ENCODE data around the gene RELL1.

RELL1 gene

DNA sequence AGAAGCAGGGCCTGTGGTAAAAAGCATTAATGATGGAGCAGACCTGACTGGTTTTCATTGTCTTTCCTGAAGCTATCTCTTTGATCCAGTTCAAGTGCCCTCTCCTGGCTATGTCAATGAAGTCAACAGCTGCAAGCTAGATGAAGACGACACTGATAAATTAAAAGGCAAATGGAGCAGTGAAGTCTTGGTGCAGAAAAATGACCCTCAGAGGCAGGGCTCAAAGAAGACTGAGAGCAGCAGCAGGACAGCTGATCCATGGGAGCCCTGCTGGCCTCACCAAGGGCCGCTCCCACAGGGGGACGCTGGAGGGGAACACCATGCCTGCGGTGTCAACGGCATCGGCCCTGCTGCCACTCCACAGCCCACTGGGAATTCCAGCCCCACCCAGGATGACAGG, 96.2 kb downstream of the RELL1 start:
- no peak for DNase-seq (ENCODE audit: extremely low spot score)

DNA sequence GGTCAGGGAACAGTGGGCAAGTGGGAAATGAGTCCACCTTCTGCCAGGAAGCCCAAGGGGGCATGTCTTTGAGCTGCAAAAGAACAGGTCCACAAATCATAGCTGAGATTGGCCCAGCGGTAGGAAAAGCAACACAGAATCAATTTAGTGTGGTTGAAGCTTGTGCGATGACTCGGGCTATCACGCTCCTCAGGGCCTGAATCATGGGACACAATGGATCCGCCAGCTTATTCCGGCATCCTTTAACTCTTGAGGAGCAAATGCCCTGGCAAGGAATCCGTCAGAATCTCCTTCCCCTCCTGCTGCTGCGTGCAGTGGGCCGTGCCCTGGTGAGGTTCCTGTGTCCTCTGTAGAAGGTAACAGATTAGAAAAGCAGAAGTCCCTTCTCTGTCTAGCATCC, 98.0 kb downstream of the RELL1 start:
- no peak for DNase-seq (ENCODE audit: extremely low spot score)
- POLR2A ChIA-PET: no interaction called here
- TF ChIP-seq CTBP1 (IDR thresholded peaks at IDR 0.05; ENCODE audit: borderline replicate concordance) (no peak), L3MBTL2 (conservative IDR thresholded peaks at IDR 0.05) (no peak), FOXA1 (IDR thresholded peaks at IDR 0.05) (no peak), FOXK2 (IDR thresholded peaks at IDR 0.05) (no peak), ELF4 (IDR thresholded peaks at IDR 0.05) (no peak), ARNT (IDR thresholded peaks at IDR 0.05) (no peak), HDGF (IDR thresholded peaks at IDR 0.05; ENCODE audit: borderline replicate concordance) (no peak), NFRKB (IDR thresholded peaks at IDR 0.05) (no peak)
- CTCF ChIA-PET: no interaction called here

More for the DNA sequence above, 96.2 kb downstream of the RELL1 start:
- ChIA-PET POLR2A (no interaction called here), CTCF (no interaction called here)
- TF ChIP-seq LEF1 (IDR thresholded peaks at IDR 0.05; ENCODE audit: borderline replicate concordance) (no peak), SP1 (IDR thresholded peaks at IDR 0.05) (no peak), FOXA1 (IDR thresholded peaks at IDR 0.05) (no peak), CTBP1 (IDR thresholded peaks at IDR 0.05; ENCODE audit: borderline replicate concordance) (no peak), FOXK2 (IDR thresholded peaks at IDR 0.05) (no peak), HDGF (IDR thresholded peaks at IDR 0.05; ENCODE audit: borderline replicate concordance) (no peak), TARDBP (IDR thresholded peaks at IDR 0.05) (no peak), ZNF384 (IDR thresholded peaks at IDR 0.05) (no peak)
- TF ChIP-seq, protein P1, sequence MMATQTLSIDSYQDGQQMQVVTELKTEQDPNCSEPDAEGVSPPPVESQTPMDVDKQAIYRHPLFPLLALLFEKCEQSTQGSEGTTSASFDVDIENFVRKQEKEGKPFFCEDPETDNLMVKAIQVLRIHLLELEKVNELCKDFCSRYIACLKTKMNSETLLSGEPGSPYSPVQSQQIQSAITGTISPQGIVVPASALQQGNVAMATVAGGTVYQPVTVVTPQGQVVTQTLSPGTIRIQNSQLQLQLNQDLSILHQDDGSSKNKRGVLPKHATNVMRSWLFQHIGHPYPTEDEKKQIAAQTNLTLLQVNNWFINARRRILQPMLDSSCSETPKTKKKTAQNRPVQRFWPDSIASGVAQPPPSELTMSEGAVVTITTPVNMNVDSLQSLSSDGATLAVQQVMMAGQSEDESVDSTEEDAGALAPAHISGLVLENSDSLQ (IDR thresholded peaks at IDR 0.05): no peak

DNA sequence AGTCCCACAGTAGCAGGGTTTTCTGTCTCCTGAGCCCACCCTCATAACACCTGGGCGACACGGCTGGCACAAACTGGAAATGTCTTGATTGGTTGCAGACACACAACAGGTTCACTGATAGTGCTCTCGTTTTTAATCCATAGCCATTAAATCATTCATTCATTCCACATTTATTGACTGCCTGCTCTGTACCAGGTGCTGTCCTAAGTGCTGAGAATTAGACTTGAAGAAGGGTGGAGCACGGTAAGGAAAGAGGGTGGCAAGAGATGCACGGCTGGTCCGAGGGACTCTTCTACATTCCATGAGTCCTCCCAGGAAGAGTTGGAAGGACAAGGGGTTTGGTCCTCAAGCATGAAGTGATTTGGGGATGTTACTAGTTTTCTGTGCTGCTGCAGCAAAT, 100.0 kb downstream of the RELL1 start:
- no peak for DNase-seq (ENCODE audit: extremely low spot score)
- TF ChIP-seq BHLHE40 (IDR thresholded peaks at IDR 0.05; ENCODE audit: borderline replicate concordance) (no peak), CTBP1 (IDR thresholded peaks at IDR 0.05; ENCODE audit: borderline replicate concordance) (no peak), NFRKB (IDR thresholded peaks at IDR 0.05) (no peak), TARDBP (IDR thresholded peaks at IDR 0.05) (no peak)
- CTCF ChIA-PET: no interaction called here
- POLR2A ChIA-PET: no interaction called here

DNA sequence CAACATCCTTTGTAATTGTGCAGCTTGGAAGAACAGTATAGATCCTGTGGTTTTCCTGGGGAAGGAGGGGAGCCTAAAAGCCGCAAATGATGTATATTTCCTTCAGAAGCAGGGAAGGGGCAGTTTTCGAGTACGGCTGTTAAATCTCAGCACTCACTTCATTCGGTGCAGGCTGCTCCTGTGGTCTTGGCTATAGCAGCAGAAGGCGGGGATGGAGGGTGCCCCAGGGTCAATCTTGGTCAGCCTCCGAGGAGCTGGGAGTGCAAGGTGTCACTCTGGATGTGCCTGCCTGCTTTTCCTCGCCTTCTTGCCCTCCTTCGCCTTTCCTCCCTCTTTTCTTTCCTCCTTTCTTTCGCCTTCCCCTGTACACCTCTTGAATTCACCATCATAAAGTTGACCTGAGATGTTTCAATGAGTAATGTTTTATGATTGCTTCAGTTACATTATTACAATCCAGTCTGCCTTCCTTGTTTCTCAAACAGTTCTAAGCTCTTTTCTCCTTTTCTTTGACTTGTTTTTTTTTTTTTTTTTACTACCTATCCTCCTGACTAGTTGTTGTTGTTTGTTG, 101.6 kb downstream of the RELL1 start:
- ChIA-PET POLR2A (no interaction called here), CTCF (no interaction called here)
- DNase-seq (ENCODE audit: extremely low spot score): no peak
- TF ChIP-seq LEF1 (IDR thresholded peaks at IDR 0.05; ENCODE audit: borderline replicate concordance): no peak

DNA sequence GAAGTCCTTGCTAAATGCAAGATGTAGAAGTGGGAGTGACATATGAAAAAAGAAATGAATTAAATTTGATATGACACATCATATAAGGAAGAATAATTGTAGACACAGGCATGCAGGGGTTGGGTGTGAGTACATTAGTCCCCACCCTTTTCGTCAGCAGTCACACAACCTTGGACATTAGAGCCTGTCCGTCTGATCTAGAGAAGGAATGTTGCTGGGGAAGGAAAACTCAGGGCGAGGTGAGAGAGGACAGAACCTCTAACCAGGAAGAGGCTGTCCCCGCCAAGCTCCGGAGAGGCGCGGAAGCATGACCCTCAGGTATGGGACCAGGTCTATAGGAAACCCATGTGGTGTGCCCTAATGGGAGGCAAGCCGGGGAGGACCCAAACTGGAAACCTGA, 102.1 kb downstream of the RELL1 start:
- no peak for DNase-seq (ENCODE audit: extremely low spot score)
- ChIA-PET CTCF (no interaction called here), POLR2A (no interaction called here)
- no peak for TF ChIP-seq ELF4 (IDR thresholded peaks at IDR 0.05)
- no peak for TF ChIP-seq BHLHE40 (IDR thresholded peaks at IDR 0.05; ENCODE audit: borderline replicate concordance)
- no peak for TF ChIP-seq HDGF (IDR thresholded peaks at IDR 0.05; ENCODE audit: borderline replicate concordance)
- TF ChIP-seq, protein P1 (IDR thresholded peaks at IDR 0.05): no peak
- no peak for TF ChIP-seq TARDBP (IDR thresholded peaks at IDR 0.05)
- TF ChIP-seq CTBP1 (IDR thresholded peaks at IDR 0.05; ENCODE audit: borderline replicate concordance): no peak
- TF ChIP-seq FOXA1 (IDR thresholded peaks at IDR 0.05): no peak
- TF ChIP-seq SP1 (IDR thresholded peaks at IDR 0.05): no peak

DNA sequence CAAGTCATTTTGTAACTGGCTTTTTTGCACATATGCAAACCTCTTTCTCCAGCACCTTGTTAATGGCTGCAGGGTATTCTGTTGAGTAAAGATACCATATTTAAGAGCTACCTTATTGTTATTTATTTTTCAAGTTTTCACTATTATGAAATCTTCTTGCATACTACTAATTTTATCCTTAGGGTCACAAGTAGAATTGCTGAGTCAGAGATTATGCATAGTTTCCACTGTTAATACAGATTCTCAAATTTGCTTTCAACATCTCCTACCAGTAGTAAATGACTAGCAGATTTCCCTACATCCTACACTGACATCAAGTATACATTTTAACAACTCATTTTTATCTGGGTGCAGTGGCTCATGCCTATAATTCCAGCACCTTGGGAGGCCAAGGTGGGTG, 112.6 kb downstream of the RELL1 start:
- CTCF ChIA-PET: no interaction called here
- TF ChIP-seq BHLHE40 (IDR thresholded peaks at IDR 0.05; ENCODE audit: borderline replicate concordance): no peak
- TF ChIP-seq ARNT (IDR thresholded peaks at IDR 0.05): no peak
- TF ChIP-seq CTBP1 (IDR thresholded peaks at IDR 0.05; ENCODE audit: borderline replicate concordance): no peak
- no peak for TF ChIP-seq SUZ12 (IDR thresholded peaks at IDR 0.05)
- no peak for TF ChIP-seq SP1 (IDR thresholded peaks at IDR 0.05)
- TF ChIP-seq ZNF384 (IDR thresholded peaks at IDR 0.05): no peak
- no peak for TF ChIP-seq TARDBP (IDR thresholded peaks at IDR 0.05)
- no peak for TF ChIP-seq HDGF (IDR thresholded peaks at IDR 0.05; ENCODE audit: borderline replicate concordance)
- TF ChIP-seq FOXM1 (IDR thresholded peaks at IDR 0.05; ENCODE audit: borderline replicate concordance): no peak
- TF ChIP-seq L3MBTL2 (conservative IDR thresholded peaks at IDR 0.05): no peak
- TF ChIP-seq, protein P1 (IDR thresholded peaks at IDR 0.05): no peak
- no peak for TF ChIP-seq ELF4 (IDR thresholded peaks at IDR 0.05)
- no peak for TF ChIP-seq FOXK2 (IDR thresholded peaks at IDR 0.05)
- TF ChIP-seq FOXA1 (IDR thresholded peaks at IDR 0.05): no peak
- no peak for TF ChIP-seq NFRKB (IDR thresholded peaks at IDR 0.05)
- TF ChIP-seq LEF1 (IDR thresholded peaks at IDR 0.05; ENCODE audit: borderline replicate concordance): no peak
- POLR2A ChIA-PET: no interaction called here
- DNase-seq (ENCODE audit: extremely low spot score): no peak

DNA sequence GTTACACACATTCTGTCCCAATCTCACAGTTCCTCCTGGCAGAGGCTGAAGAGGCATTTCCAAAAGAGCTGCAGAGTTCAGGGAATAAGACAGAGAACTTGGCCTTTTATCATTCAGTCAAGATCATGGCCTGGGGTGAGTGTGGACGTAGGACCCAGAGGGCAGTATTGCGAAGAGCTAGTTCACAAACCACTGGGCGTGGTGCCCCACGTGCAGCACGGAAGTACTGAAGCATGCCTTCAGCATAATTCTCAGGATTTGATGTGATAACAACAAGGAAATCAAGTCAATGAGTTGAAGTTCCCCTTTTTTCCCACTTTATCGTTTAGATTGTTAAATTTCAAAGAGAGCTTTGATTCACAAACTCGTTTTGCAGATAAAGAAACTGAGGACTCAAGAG, 117.7 kb downstream of the RELL1 start:
- TF ChIP-seq NFRKB (IDR thresholded peaks at IDR 0.05) (no peak), ZNF384 (IDR thresholded peaks at IDR 0.05) (no peak), HDGF (IDR thresholded peaks at IDR 0.05; ENCODE audit: borderline replicate concordance) (no peak), ELF4 (IDR thresholded peaks at IDR 0.05) (no peak), ARNT (IDR thresholded peaks at IDR 0.05) (no peak), BHLHE40 (IDR thresholded peaks at IDR 0.05; ENCODE audit: borderline replicate concordance) (no peak), FOXM1 (IDR thresholded peaks at IDR 0.05; ENCODE audit: borderline replicate concordance) (no peak), FOXK2 (IDR thresholded peaks at IDR 0.05) (no peak), TARDBP (IDR thresholded peaks at IDR 0.05) (no peak), SP1 (IDR thresholded peaks at IDR 0.05) (no peak), CTBP1 (IDR thresholded peaks at IDR 0.05; ENCODE audit: borderline replicate concordance) (no peak), L3MBTL2 (conservative IDR thresholded peaks at IDR 0.05) (no peak), FOXA1 (IDR thresholded peaks at IDR 0.05) (no peak), LEF1 (IDR thresholded peaks at IDR 0.05; ENCODE audit: borderline replicate concordance) (no peak)
- TF ChIP-seq, protein P1 (IDR thresholded peaks at IDR 0.05): no peak

More for the DNA sequence above, 117.7 kb downstream of the RELL1 start:
- ChIA-PET CTCF (interaction anchor here (0.6 to 1.1 kb wide), 2 partner anchors 35 to 137 kb away, joined by 4 to 6 read pairs; no protein-coding TSS in a partner anchor), POLR2A (no interaction called here)
- DNase-seq (ENCODE audit: extremely low spot score): no peak
